LHCN-M2 (cell line): ENCODE data around the gene RUNX2. TPM values are rescaled to one million over a fixed set of nuclear protein-coding genes. Genes with fewer than 3 reads are reported as not detected.
"Not testable (repeated sequence)": the region's sequence is repeated elsewhere in the genome, so short reads cannot be mapped to it uniquely, and the experiment has no call there.

ENCODE experiments used
- DNase-seq: peaks from one replicate; pipeline ENCODE4 v3.0.0-alpha.2; 2012; ENCODE audit warnings: low read depth
- total RNA-seq: library from RNA; depleted of rRNA; stranded (reverse); fragments of >200 nt; gene quantifications from 2 replicates; pipeline ENCODE4 v1.2.3, GENCODE V29; 2014

The RUNX2 gene
- total RNA-seq, 1 experiment from 2014 or later: 27.7 TPM

- DNase-seq: no peak
These were observed 220.8 kb downstream of the RUNX2 start for GRCh38 chr6:45548657-45549515.

- DNase-seq: no peak
These were observed 224.4 kb downstream of the RUNX2 start for GRCh38 chr6:45552536-45552935.

- no peak for DNase-seq
These were observed 225.7 kb downstream of the RUNX2 start for GRCh38 chr6:45553730-45554344.

GRCh38 chr6:45554591-45554990, 226.5 kb downstream of the RUNX2 start:
- no peak for DNase-seq

- peak; percentile 84 for DNase-seq
These were observed 228.0 kb downstream of the RUNX2 start for GRCh38 chr6:45555981-45556771.

- DNase-seq: no peak
These were observed 228.7 kb downstream of the RUNX2 start for GRCh38 chr6:45556828-45557227.

GRCh38 chr6:45557454-45557853, 229.3 kb downstream of the RUNX2 start:
- DNase-seq: no peak

GRCh38 chr6:45558858-45559257, 230.7 kb downstream of the RUNX2 start:
- no peak for DNase-seq

GRCh38 chr6:45560321-45560820, 232.2 kb downstream of the RUNX2 start:
- not testable (repeated sequence) for DNase-seq

- no peak for DNase-seq
These were observed 234.0 kb downstream of the RUNX2 start for GRCh38 chr6:45562171-45562570.

GRCh38 chr6:45563041-45563440, 234.9 kb downstream of the RUNX2 start:
- DNase-seq: no peak

- DNase-seq: no peak
These were observed 235.7 kb downstream of the RUNX2 start for GRCh38 chr6:45563844-45564243.

GRCh38 chr6:45566882-45567281, 238.8 kb downstream of the RUNX2 start:
- DNase-seq: no peak

GRCh38 chr6:45567879-45568278, 239.7 kb downstream of the RUNX2 start:
- DNase-seq: no peak

- DNase-seq: no peak
These were observed 240.5 kb downstream of the RUNX2 start for GRCh38 chr6:45568626-45569025.

- no peak for DNase-seq
These were observed 241.2 kb downstream of the RUNX2 start for GRCh38 chr6:45569210-45569945.

- DNase-seq: no peak
These were observed 243.0 kb downstream of the RUNX2 start for GRCh38 chr6:45571159-45571558.

- DNase-seq: no peak
These were observed 244.7 kb downstream of the RUNX2 start for GRCh38 chr6:45572833-45573232.

GRCh38 chr6:45574014-45574461, 245.9 kb downstream of the RUNX2 start:
- no peak for DNase-seq

- no peak for DNase-seq
These were observed 246.8 kb downstream of the RUNX2 start for GRCh38 chr6:45574885-45575284.
